Liver (tissue), 9 donors: ENCODE measurements around the gene TMEM145. TPM values are rescaled to one million over a fixed set of nuclear protein-coding genes. Genes with fewer than 3 reads are reported as not detected.
A peak's percentile ranks its signal among the peaks of the same experiment; 100 is the strongest.

ENCODE experiments used
- DNase-seq: peaks from one replicate; pipeline ENCODE4 v3.0.0-alpha.2; 2017; ENCODE audit warnings: low spot score
- H3K27ac ChIP-seq, 2 donors: one replicate each; pipeline ENCODE4 v1.7.0; 2013; ENCODE audit warnings: inconsistent platforms in 2 of 2, low read length in 2 of 2, control low read depth in 1 of 2, low read depth in 1 of 2, mild to moderate bottlenecking in 1 of 2
- H3K27me3 ChIP-seq, 4 donors: one replicate each; pipeline versions ENCODE4 v1.6.1 to v1.7.0; 2013; ENCODE audit warnings: low read length in 3 of 4, inconsistent platforms in 1 of 4, mild to moderate bottlenecking in 1 of 4, moderate library complexity in 1 of 4; ENCODE audit not compliant: control insufficient read depth in 4 of 4, insufficient read depth in 4 of 4
- H3K36me3 ChIP-seq, 4 donors: one replicate each; pipeline versions ENCODE4 v1.6.1 to v1.7.0; 2013; ENCODE audit warnings: low read length in 3 of 4, mild to moderate bottlenecking in 3 of 4, low read depth in 1 of 4, moderate library complexity in 1 of 4; ENCODE audit not compliant: control insufficient read depth in 4 of 4, insufficient read depth in 3 of 4
- H3K4me1 ChIP-seq, 4 donors: one replicate each; pipeline versions ENCODE4 v1.6.1 to v1.7.0; 2013; ENCODE audit warnings: low read length in 3 of 4, mild to moderate bottlenecking in 3 of 4, moderate library complexity in 1 of 4; ENCODE audit not compliant: control insufficient read depth in 4 of 4, insufficient read depth in 4 of 4
- H3K4me3 ChIP-seq, 3 donors: one replicate each; pipeline versions ENCODE4 v1.6.1 to v1.7.0; 2013; ENCODE audit warnings: low read length in 3 of 3, control low read depth in 1 of 3, low read depth in 1 of 3, mild to moderate bottlenecking in 1 of 3
- H3K9ac ChIP-seq, 2 donors: one replicate each; pipeline ENCODE4 v1.7.0; 2013; ENCODE audit warnings: low read length in 2 of 2, mild to moderate bottlenecking in 2 of 2, moderate library complexity in 2 of 2, control low read depth in 1 of 2, low read depth in 1 of 2
- H3K9me3 ChIP-seq, 4 donors: one replicate each; pipeline versions ENCODE4 v1.6.1 to v1.7.0; 2013; ENCODE audit warnings: low read length in 3 of 4; ENCODE audit not compliant: control insufficient read depth in 4 of 4
- EGR1 ChIP-seq, 2 donors: IDR thresholded peaks; 2 replicates each; pipeline ENCODE4 v1.6.1; 2016 to 2018; ENCODE audit warnings: antibody characterized with exemption in 2 of 2, low read depth in 2 of 2
- FOXA1 ChIP-seq: IDR thresholded peaks from 2 replicates; pipeline ENCODE4 v1.6.1; 2016; ENCODE audit warnings: antibody characterized with exemption
- FOXA2 ChIP-seq: IDR thresholded peaks from 2 replicates; pipeline ENCODE4 v1.6.1; 2016; ENCODE audit warnings: antibody characterized with exemption
- GABPA ChIP-seq, 2 donors: IDR thresholded peaks in 1 of 2; conservative IDR thresholded peaks in 1 of 2; 2 replicates each; pipeline ENCODE4 v1.6.1; 2016; ENCODE audit warnings: antibody characterized with exemption in 2 of 2, mild to moderate bottlenecking in 1 of 2, moderate library complexity in 1 of 2
- HNF4G ChIP-seq: IDR thresholded peaks from 2 replicates; pipeline ENCODE4 v1.6.1; 2016; ENCODE audit warnings: antibody characterized with exemption
- JUND ChIP-seq, 2 donors: IDR thresholded peaks; 2 replicates each; pipeline ENCODE4 v1.6.1; 2016; ENCODE audit warnings: antibody characterized with exemption in 2 of 2
- RAD21 ChIP-seq, 2 donors: IDR thresholded peaks; 2 replicates each; pipeline ENCODE4 v1.6.1; 2016; ENCODE audit warnings: antibody characterized with exemption in 2 of 2, mild to moderate bottlenecking in 2 of 2
- RXRA ChIP-seq, 2 donors: IDR thresholded peaks; 2 replicates each; pipeline ENCODE4 v1.6.1; 2017 to 2018; ENCODE audit warnings: antibody characterized with exemption in 2 of 2, mild to moderate bottlenecking in 1 of 2
- SP1 ChIP-seq: IDR thresholded peaks from 2 replicates; pipeline ENCODE4 v1.6.1; 2018; ENCODE audit warnings: antibody characterized with exemption, mild to moderate bottlenecking
- YY1 ChIP-seq: IDR thresholded peaks from 2 replicates; pipeline ENCODE4 v1.6.1; 2016; ENCODE audit warnings: antibody characterized with exemption, mild to moderate bottlenecking
- WGBS: extraction: QIAGEN DNeasy Blood & Tissue Kit; methylation state at CpG from one replicate; pipeline ENCODE4 v1.1.7; 2013; 5-methylcytosine and 5-hydroxymethylcytosine counted together
- polyA plus RNA-seq, 2 donors: library from polyadenylated mRNA; stranded (reverse) in 1 of 2; unstranded in 1 of 2; fragments of 200-250 nt in 1 of 2; fragments of >200 nt in 1 of 2; fragmentation: Nextera tagmentation in 1 of 2; extraction: Ambion mirVana in 1 of 2; gene quantifications; one replicate each; pipeline versions ENCODE4 v1.2.1 to v1.2.3, GENCODE V29; 2013 to 2015
- total RNA-seq, 2 donors: library from RNA; depleted of rRNA; stranded (reverse); fragments of >200 nt; gene quantifications; one replicate each; pipeline ENCODE4 v1.2.3, GENCODE V29; 2014
- TF ChIP-seq, protein P1 (sequence below): IDR thresholded peaks from 2 replicates; pipeline ENCODE4 v1.6.1; 2016; ENCODE audit warnings: antibody characterized with exemption
- TF ChIP-seq, protein P2 (sequence below): fragments of 150-350 bp; IDR thresholded peaks from 2 replicates; pipeline ENCODE4 v1.5.1; 2017; ENCODE audit warnings: improper control_type of control experiment, low read depth, low read length; ENCODE audit not compliant: missing input control
- TF ChIP-seq, protein P3 (sequence below): IDR thresholded peaks from 2 replicates; pipeline ENCODE4 v1.6.1; 2016; ENCODE audit warnings: antibody characterized with exemption, mild to moderate bottlenecking
- TF ChIP-seq, protein P4 (sequence below): IDR thresholded peaks from 2 replicates; pipeline ENCODE4 v1.6.1; 2016; ENCODE audit warnings: antibody characterized with exemption
- TF ChIP-seq, protein P5 (sequence below): IDR thresholded peaks from 2 replicates; pipeline ENCODE4 v1.6.1; 2016; ENCODE audit warnings: antibody characterized with exemption
- donor health status: healthy.
- donor health status: healthy.
- donor health status: healthy.
- donor health status: healthy.
- donor health status: healthy.

The TMEM145 gene
- total and polyA plus RNA-seq, 4 donors: 0.02 to 0.08 TPM; not detected in 2

DNA sequence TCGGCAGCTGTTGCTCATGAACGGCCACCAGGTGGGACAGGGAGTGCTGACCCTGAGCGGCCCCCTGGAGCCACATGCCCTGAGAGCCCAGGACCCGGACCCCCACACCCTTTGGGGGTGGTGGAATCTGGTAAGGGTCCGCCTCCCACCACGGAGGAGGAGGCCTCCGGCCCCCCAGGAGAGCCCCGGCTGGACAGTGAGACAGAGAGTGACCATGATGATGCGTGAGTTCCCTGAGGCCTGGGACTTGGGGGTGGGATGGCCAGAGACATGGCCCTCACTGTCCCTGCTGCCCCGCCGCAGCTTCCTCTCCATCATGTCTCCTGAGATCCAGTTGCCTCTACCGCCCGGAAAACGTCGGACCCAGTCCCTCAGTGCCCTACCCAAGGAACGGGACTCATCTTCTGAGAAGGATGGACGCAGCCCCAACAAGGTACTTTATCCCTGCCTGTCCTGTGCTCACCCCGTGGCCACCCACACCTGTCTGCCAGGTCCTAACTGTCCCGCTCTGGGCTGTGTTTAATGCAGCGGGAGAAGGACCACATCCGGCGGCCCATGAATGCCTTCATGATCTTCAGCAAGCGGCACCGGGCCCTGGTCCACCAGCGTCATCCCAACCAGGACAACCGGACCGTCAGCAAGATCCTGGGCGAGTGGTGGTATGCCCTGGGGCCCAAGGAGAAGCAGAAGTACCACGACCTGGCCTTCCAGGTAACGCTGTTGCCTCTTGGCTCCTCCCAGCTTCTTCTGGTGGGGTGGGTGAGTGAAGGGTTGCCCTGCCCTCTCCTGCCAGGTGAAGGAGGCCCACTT lies 25.9 kb upstream of the TMEM145 start:
- no peaks in the 10 kb centered on the region for H3K9me3 ChIP-seq
- no peak overlapping the region for H3K4me3 ChIP-seq
- H3K9ac ChIP-seq: no peak overlapping the region
- 95% methylated on average over 30 of the region's 30 CpGs for WGBS
- no peaks in the 10 kb centered on the region for H3K27me3 ChIP-seq
- no peak for TF ChIP-seq FOXA2
- no peak for TF ChIP-seq EGR1 (IDR thresholded peaks at IDR 0.05; ENCODE audit: low read depth in 2 of 2)
- TF ChIP-seq, protein P1, sequence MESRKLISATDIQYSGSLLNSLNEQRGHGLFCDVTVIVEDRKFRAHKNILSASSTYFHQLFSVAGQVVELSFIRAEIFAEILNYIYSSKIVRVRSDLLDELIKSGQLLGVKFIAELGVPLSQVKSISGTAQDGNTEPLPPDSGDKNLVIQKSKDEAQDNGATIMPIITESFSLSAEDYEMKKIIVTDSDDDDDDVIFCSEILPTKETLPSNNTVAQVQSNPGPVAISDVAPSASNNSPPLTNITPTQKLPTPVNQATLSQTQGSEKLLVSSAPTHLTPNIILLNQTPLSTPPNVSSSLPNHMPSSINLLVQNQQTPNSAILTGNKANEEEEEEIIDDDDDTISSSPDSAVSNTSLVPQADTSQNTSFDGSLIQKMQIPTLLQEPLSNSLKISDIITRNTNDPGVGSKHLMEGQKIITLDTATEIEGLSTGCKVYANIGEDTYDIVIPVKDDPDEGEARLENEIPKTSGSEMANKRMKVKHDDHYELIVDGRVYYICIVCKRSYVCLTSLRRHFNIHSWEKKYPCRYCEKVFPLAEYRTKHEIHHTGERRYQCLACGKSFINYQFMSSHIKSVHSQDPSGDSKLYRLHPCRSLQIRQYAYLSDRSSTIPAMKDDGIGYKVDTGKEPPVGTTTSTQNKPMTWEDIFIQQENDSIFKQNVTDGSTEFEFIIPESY: no peak
- TF ChIP-seq RAD21 (IDR thresholded peaks at IDR 0.05): no peak
- no peak for TF ChIP-seq HNF4G
- no peak for TF ChIP-seq JUND (IDR thresholded peaks at IDR 0.05)
- no peak for TF ChIP-seq RXRA (IDR thresholded peaks at IDR 0.05)
- peaks cover 7 to 31% (median 24%) of the 10 kb centered on the region in 4 donors for H3K4me1 ChIP-seq
- H3K27ac ChIP-seq: peak overlapping the region in 1 of 2 donors; percentile 16
- peaks cover 15 to 53% (median 29%) of the 10 kb centered on the region in 4 donors for H3K36me3 ChIP-seq
- no peak for DNase-seq

DNA sequence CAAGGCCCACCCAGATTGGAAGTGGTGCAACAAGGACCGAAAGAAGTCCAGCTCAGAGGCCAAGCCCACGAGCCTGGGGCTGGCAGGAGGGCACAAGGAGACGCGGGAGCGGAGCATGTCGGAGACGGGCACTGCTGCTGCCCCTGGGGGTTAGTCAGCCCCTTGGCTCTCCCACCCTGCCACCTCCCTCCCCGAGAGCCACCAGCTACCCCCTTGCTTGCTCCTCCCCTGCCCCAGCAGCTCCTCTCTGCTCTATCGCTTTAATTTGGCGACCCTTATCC lies 25.3 kb upstream of the TMEM145 start:
- WGBS: 97% methylated on average over 10 of the region's 10 CpGs
- H3K9me3 ChIP-seq: no peaks in the 10 kb centered on the region
- H3K4me1 ChIP-seq: peaks cover 7 to 28% (median 24%) of the 10 kb centered on the region in 4 donors
- no peak overlapping the region for H3K9ac ChIP-seq
- H3K27me3 ChIP-seq: no peaks in the 10 kb centered on the region
- H3K27ac ChIP-seq: no peak overlapping the region
- H3K4me3 ChIP-seq: no peak overlapping the region
- peaks cover 17 to 58% (median 32%) of the 10 kb centered on the region in 4 donors for H3K36me3 ChIP-seq
- DNase-seq: no peak
- no peak for TF ChIP-seq YY1
- TF ChIP-seq, protein P2, sequence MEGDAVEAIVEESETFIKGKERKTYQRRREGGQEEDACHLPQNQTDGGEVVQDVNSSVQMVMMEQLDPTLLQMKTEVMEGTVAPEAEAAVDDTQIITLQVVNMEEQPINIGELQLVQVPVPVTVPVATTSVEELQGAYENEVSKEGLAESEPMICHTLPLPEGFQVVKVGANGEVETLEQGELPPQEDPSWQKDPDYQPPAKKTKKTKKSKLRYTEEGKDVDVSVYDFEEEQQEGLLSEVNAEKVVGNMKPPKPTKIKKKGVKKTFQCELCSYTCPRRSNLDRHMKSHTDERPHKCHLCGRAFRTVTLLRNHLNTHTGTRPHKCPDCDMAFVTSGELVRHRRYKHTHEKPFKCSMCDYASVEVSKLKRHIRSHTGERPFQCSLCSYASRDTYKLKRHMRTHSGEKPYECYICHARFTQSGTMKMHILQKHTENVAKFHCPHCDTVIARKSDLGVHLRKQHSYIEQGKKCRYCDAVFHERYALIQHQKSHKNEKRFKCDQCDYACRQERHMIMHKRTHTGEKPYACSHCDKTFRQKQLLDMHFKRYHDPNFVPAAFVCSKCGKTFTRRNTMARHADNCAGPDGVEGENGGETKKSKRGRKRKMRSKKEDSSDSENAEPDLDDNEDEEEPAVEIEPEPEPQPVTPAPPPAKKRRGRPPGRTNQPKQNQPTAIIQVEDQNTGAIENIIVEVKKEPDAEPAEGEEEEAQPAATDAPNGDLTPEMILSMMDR: no peak
- no peak for TF ChIP-seq FOXA2
- TF ChIP-seq, protein P1: no peak
- TF ChIP-seq, protein P3, sequence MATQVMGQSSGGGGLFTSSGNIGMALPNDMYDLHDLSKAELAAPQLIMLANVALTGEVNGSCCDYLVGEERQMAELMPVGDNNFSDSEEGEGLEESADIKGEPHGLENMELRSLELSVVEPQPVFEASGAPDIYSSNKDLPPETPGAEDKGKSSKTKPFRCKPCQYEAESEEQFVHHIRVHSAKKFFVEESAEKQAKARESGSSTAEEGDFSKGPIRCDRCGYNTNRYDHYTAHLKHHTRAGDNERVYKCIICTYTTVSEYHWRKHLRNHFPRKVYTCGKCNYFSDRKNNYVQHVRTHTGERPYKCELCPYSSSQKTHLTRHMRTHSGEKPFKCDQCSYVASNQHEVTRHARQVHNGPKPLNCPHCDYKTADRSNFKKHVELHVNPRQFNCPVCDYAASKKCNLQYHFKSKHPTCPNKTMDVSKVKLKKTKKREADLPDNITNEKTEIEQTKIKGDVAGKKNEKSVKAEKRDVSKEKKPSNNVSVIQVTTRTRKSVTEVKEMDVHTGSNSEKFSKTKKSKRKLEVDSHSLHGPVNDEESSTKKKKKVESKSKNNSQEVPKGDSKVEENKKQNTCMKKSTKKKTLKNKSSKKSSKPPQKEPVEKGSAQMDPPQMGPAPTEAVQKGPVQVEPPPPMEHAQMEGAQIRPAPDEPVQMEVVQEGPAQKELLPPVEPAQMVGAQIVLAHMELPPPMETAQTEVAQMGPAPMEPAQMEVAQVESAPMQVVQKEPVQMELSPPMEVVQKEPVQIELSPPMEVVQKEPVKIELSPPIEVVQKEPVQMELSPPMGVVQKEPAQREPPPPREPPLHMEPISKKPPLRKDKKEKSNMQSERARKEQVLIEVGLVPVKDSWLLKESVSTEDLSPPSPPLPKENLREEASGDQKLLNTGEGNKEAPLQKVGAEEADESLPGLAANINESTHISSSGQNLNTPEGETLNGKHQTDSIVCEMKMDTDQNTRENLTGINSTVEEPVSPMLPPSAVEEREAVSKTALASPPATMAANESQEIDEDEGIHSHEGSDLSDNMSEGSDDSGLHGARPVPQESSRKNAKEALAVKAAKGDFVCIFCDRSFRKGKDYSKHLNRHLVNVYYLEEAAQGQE: no peak
- no peak for TF ChIP-seq FOXA1
- TF ChIP-seq, protein P4, sequence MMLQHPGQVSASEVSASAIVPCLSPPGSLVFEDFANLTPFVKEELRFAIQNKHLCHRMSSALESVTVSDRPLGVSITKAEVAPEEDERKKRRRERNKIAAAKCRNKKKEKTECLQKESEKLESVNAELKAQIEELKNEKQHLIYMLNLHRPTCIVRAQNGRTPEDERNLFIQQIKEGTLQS: no peak
- no peak for TF ChIP-seq SP1
- TF ChIP-seq RXRA (IDR thresholded peaks at IDR 0.05): no peak
- TF ChIP-seq GABPA (IDR thresholded peaks at IDR 0.05 in 1 of 2, conservative IDR thresholded peaks at IDR 0.05 in 1 of 2): no peak
- TF ChIP-seq, protein P5, sequence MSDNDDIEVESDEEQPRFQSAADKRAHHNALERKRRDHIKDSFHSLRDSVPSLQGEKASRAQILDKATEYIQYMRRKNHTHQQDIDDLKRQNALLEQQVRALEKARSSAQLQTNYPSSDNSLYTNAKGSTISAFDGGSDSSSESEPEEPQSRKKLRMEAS: no peak
- TF ChIP-seq HNF4G: no peak
